GM23338 (cell line): ENCODE results near the gene INPP4B.

Source experiments
- CREB1 ChIP-seq: fragments of 250-450 bp; sonication (Bioruptor Pico); IDR thresholded peaks from 2 replicates; pipeline ENCODE4 v1.5.0; 2020; ENCODE audit warnings: low read depth, mild to moderate bottlenecking, moderate library complexity
- CTCF ChIP-seq, 2 experiments: fragments of 200-600 bp in 1 of 2; sonication (generic) in 1 of 2; conservative IDR thresholded peaks; 2 replicates each; pipeline versions ENCODE4 v1.5.1 to v1.6.1; 2016 to 2017; ENCODE audit warnings: antibody characterized with exemption in 2 of 2, low read depth in 2 of 2, mild to moderate bottlenecking in 2 of 2, moderate library complexity in 1 of 2
- ETS1 ChIP-seq: IDR thresholded peaks from 2 replicates; pipeline ENCODE4 v1.6.1; 2016; ENCODE audit warnings: antibody characterized with exemption
- EZH2 ChIP-seq: fragments of 200-600 bp; sonication (generic); IDR thresholded peaks from one replicate; pipeline ENCODE4 v1.8.0; 2017; ENCODE audit warnings: antibody characterized with exemption, mild to moderate bottlenecking, low read depth; ENCODE audit not compliant: unreplicated experiment
- EZH2phosphoT487 ChIP-seq: fragments of 200-600 bp; sonication (generic); IDR thresholded peaks from one replicate; pipeline ENCODE4 v1.8.1; 2018; ENCODE audit warnings: antibody characterized with exemption; ENCODE audit not compliant: unreplicated experiment
- POLR2AphosphoS5 ChIP-seq: IDR thresholded peaks from 2 replicates; pipeline ENCODE4 v1.6.1; 2016; ENCODE audit warnings: antibody characterized with exemption, low read depth
- REST ChIP-seq: IDR thresholded peaks from one replicate; pipeline ENCODE4 v1.6.1; 2018; ENCODE audit warnings: antibody characterized with exemption; ENCODE audit not compliant: unreplicated experiment
- ZNF462 ChIP-seq: fragments of 250-450 bp; sonication (Bioruptor Pico); IDR thresholded peaks from 2 replicates; pipeline ENCODE4 v1.5.0; 2020; ENCODE audit warnings: mild to moderate bottlenecking, moderate library complexity

- TF ChIP-seq CTCF (conservative IDR thresholded peaks at IDR 0.05; ENCODE audit: low read depth in 2 of 2) (no peak), EZH2 (no peak), EZH2phosphoT487 (no peak), POLR2AphosphoS5 (no peak), REST (no peak), CREB1 (CRISPR knock-in tag) (no peak), ETS1 (no peak), ZNF462 (CRISPR knock-in tag) (no peak)
These were observed 278.3 kb downstream of the INPP4B start for GRCh38 chr4:142567620-142568451.
